ENCODE measurements around the gene CNGB1.

DNA sequence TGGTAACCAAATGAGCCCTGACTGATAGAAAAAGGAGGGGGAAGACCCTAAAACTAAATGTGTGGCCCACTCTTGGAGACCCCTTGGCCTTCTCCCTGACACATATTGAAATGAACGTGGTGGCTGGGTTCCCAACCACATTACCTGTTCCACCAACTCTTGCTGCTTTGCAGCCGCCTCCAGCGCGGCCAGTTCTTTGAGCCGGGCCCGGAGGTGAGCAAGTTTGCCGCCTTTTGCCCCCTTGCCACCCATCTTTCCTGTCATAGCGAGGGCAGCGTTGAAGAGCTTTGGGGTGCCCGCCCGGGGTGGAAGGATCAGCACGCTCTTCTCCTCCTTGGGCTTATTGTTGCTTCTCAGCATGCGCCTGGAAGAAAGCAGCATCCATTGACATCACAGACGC is 83.2 kb downstream of the CNGB1 start:
- TF ChIP-seq, protein P1, sequence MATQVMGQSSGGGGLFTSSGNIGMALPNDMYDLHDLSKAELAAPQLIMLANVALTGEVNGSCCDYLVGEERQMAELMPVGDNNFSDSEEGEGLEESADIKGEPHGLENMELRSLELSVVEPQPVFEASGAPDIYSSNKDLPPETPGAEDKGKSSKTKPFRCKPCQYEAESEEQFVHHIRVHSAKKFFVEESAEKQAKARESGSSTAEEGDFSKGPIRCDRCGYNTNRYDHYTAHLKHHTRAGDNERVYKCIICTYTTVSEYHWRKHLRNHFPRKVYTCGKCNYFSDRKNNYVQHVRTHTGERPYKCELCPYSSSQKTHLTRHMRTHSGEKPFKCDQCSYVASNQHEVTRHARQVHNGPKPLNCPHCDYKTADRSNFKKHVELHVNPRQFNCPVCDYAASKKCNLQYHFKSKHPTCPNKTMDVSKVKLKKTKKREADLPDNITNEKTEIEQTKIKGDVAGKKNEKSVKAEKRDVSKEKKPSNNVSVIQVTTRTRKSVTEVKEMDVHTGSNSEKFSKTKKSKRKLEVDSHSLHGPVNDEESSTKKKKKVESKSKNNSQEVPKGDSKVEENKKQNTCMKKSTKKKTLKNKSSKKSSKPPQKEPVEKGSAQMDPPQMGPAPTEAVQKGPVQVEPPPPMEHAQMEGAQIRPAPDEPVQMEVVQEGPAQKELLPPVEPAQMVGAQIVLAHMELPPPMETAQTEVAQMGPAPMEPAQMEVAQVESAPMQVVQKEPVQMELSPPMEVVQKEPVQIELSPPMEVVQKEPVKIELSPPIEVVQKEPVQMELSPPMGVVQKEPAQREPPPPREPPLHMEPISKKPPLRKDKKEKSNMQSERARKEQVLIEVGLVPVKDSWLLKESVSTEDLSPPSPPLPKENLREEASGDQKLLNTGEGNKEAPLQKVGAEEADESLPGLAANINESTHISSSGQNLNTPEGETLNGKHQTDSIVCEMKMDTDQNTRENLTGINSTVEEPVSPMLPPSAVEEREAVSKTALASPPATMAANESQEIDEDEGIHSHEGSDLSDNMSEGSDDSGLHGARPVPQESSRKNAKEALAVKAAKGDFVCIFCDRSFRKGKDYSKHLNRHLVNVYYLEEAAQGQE (IDR thresholded peaks at IDR 0.05; ENCODE audit: low read depth) = no peak
- TF ChIP-seq NFIC (IDR thresholded peaks at IDR 0.05) = no peak
- no peak for TF ChIP-seq EGR1 (IDR thresholded peaks at IDR 0.05)
- no peak for TF ChIP-seq MAX (IDR thresholded peaks at IDR 0.05)
- TF ChIP-seq EP300 (IDR thresholded peaks at IDR 0.05; ENCODE audit: borderline replicate concordance) = no peak
- TF ChIP-seq TCF12 (IDR thresholded peaks at IDR 0.05; ENCODE audit: low read depth) = no peak
- no peak for TF ChIP-seq TEAD4 (IDR thresholded peaks at IDR 0.05)
- TF ChIP-seq TAF1 (IDR thresholded peaks at IDR 0.05; ENCODE audit: low read depth) = no peak
- TF ChIP-seq CEBPB (IDR thresholded peaks at IDR 0.05) = no peak
- no peak for TF ChIP-seq YY1 (IDR thresholded peaks at IDR 0.05; ENCODE audit: low read depth)
- no peak for TF ChIP-seq ZBTB7A (IDR thresholded peaks at IDR 0.05; ENCODE audit: low read depth)
